HG02870 (cell line): ENCODE measurements around the gene IL20RA.

Source experiments
- ATAC-seq: cut with Tn5 transposase; IDR thresholded peaks from one replicate; pipeline ENCODE4 v1.9.1; 2021; ENCODE audit warnings: mild to moderate bottlenecking, moderate library complexity; ENCODE audit not compliant: unreplicated experiment

The IL20RA gene

GRCh38 chr6:137008204-137008603 lies 36.6 kb downstream of the IL20RA start:
- no peak for ATAC-seq

- no peak for ATAC-seq
Observed at GRCh38 chr6:137006056-137006455, 38.7 kb downstream of the IL20RA start.

GRCh38 chr6:137005073-137005472 lies 39.7 kb downstream of the IL20RA start:
- no peak for ATAC-seq

GRCh38 chr6:137002505-137002904 lies 42.3 kb downstream of the IL20RA start:
- ATAC-seq = no peak

GRCh38 chr6:137001977-137002302 lies 42.8 kb downstream of the IL20RA start:
- ATAC-seq = no peak

- no peak for ATAC-seq
Observed at GRCh38 chr6:137001299-137001976, 43.3 kb downstream of the IL20RA start.

GRCh38 chr6:137000825-137001224 lies 43.9 kb downstream of the IL20RA start:
- no peak for ATAC-seq

- no peak for ATAC-seq
Observed at GRCh38 chr6:136995521-136995920, 49.2 kb downstream of the IL20RA start.

GRCh38 chr6:136994782-136995181 lies 50.0 kb downstream of the IL20RA start:
- no peak for ATAC-seq

GRCh38 chr6:136992113-136992512 lies 52.7 kb downstream of the IL20RA start:
- ATAC-seq = no peak

GRCh38 chr6:136991646-136992045 lies 53.1 kb downstream of the IL20RA start:
- ATAC-seq = no peak

GRCh38 chr6:136990754-136991153 lies 54.0 kb downstream of the IL20RA start:
- no peak for ATAC-seq

GRCh38 chr6:136990242-136990578 lies 54.6 kb downstream of the IL20RA start:
- ATAC-seq = no peak

- ATAC-seq = no peak
Observed at GRCh38 chr6:136989571-136990241, 55.1 kb downstream of the IL20RA start.

- no peak for ATAC-seq
Observed at GRCh38 chr6:136987526-136987925, 57.2 kb downstream of the IL20RA start.

GRCh38 chr6:136985502-136985901 lies 59.3 kb downstream of the IL20RA start:
- ATAC-seq = no peak

- ATAC-seq = no peak
Observed at GRCh38 chr6:136984578-136984977, 60.2 kb downstream of the IL20RA start.

GRCh38 chr6:136983687-136984086 lies 61.1 kb downstream of the IL20RA start:
- no peak for ATAC-seq

GRCh38 chr6:136982928-136983327 lies 61.8 kb downstream of the IL20RA start:
- no peak for ATAC-seq

- ATAC-seq = no peak
Observed at GRCh38 chr6:136980070-136980469, 64.7 kb downstream of the IL20RA start.

- ATAC-seq = no peak
Observed at GRCh38 chr6:136979206-136979605, 65.6 kb downstream of the IL20RA start.

GRCh38 chr6:136977075-136977474 lies 67.7 kb downstream of the IL20RA start:
- no peak for ATAC-seq
